ENCODE data around the gene PACRG. TPM values are rescaled to one million over a fixed set of nuclear protein-coding genes. Genes with fewer than 3 reads are reported as not detected.

Gene PACRG
- total and polyA plus RNA-seq, 2 donors (not counting 3 experiments of a cell fraction or from before 2014, with no cell fraction given) = 0.08 TPM; not detected in 1

GRCh38 chr6:162940426-162940825 is 212.7 kb downstream of the PACRG start:
- no peaks in the 10 kb centered on the region for H3K36me3 ChIP-seq (ENCODE audit: control insufficient read depth in 2 of 2, extremely low read depth in 1 of 2, insufficient read depth in 2 of 2, low read length in 2 of 2)
- H3K27ac ChIP-seq (ENCODE audit: insufficient read depth, low read depth, low read length) = no peak overlapping the region
- ChIA-PET POLR2A (no interaction called here), CTCF (no interaction called here)
- no peaks in the 10 kb centered on the region for H3K27me3 ChIP-seq (ENCODE audit: control insufficient read depth in 2 of 2, insufficient read depth in 2 of 2, low read length in 2 of 2)
- no peaks in the 10 kb centered on the region for H4K20me1 ChIP-seq (replicated peaks; ENCODE audit: control insufficient read depth, extremely low read depth, insufficient read depth, low read length)
- no peaks in the 10 kb centered on the region for H3K79me2 ChIP-seq (ENCODE audit: control insufficient read depth, insufficient read depth, low read length)
- intact Hi-C loops (cut with micrococcal nuclease) = no loop called here
- H3K4me2 ChIP-seq (ENCODE audit: insufficient read depth, low read length) = no peak overlapping the region
- H3K4me3 ChIP-seq (replicated peaks in 1 of 3; ENCODE audit: insufficient read depth in 1 of 3, low read depth in 1 of 3, low read length in 3 of 3) = no peak overlapping the region
- no peak overlapping the region for H2AFZ ChIP-seq (ENCODE audit: low read depth, low read length)
- no peak for TF ChIP-seq FOS (IDR thresholded peaks at IDR 0.05; ENCODE audit: borderline replicate concordance, insufficient read depth, low read length)
- TF ChIP-seq POLR2A (IDR thresholded peaks at IDR 0.05; ENCODE audit: low read depth, low read length) = no peak
- no peak for TF ChIP-seq JUN (IDR thresholded peaks at IDR 0.05; ENCODE audit: borderline replicate concordance, insufficient read depth, insufficient read length, low read depth)
- no peak for TF ChIP-seq MYC (IDR thresholded peaks at IDR 0.05; ENCODE audit: low read depth, low read length)
- TF ChIP-seq EZH2 (IDR thresholded peaks at IDR 0.05; ENCODE audit: borderline replicate concordance, low read depth, low read length, severe bottlenecking) = no peak
- no peak for TF ChIP-seq GATA2 (IDR thresholded peaks at IDR 0.05; ENCODE audit: insufficient read depth, insufficient read length, low read depth, low read length)
- TF ChIP-seq POLR2AphosphoS5 (IDR thresholded peaks at IDR 0.05; ENCODE audit: insufficient read depth, low read depth, low read length) = no peak
- TF ChIP-seq CTCF (IDR thresholded peaks at IDR 0.05; ENCODE audit: extremely low read depth in 1 of 2, insufficient read depth in 1 of 2, low read depth in 1 of 2, low read length in 2 of 2) = no peak
- no peak for TF ChIP-seq MAX (IDR thresholded peaks at IDR 0.05; ENCODE audit: insufficient read depth, insufficient read length)
- FAIRE-seq = no peak
- no peaks in the 10 kb centered on the region for H3K4me1 ChIP-seq (ENCODE audit: control insufficient read depth, extremely low read depth, insufficient read depth, low read length)
- H3K9me1 ChIP-seq (replicated peaks; ENCODE audit: control insufficient read depth, extremely low read depth, insufficient read depth, low read length) = no peaks in the 10 kb centered on the region
- no peaks in the 10 kb centered on the region for H3K9me3 ChIP-seq (replicated peaks; ENCODE audit: control insufficient read depth, insufficient read depth, low read length)
- dilution Hi-C loops (cut with MboI; ENCODE audit: extremely low pct_ligation_motif_present, low sequenced_read_pairs) = no loop called here
- no peak overlapping the region for H3K9ac ChIP-seq (replicated peaks; ENCODE audit: extremely low read depth, insufficient read depth, low read length)
- no peak for DNase-seq (ENCODE audit: low read depth, low spot score)
- no TSS peak for BruUV-seq (replicated peaks)
